GM19238 (cell line): Measurements from ENCODE around the gene BMP10.

ENCODE experiments used
- DNase-seq: peaks from one replicate; pipeline ENCODE4 v3.0.0; 2011; ENCODE audit warnings: low spot score; ENCODE audit not compliant: insufficient read length

Gene BMP10

GRCh38 chr2:68822207-68822872, 48.9 kb downstream of the BMP10 start:
- no peak for DNase-seq

- no peak for DNase-seq
Observed at GRCh38 chr2:68819556-68819955, 51.6 kb downstream of the BMP10 start.

GRCh38 chr2:68817306-68817705, 53.9 kb downstream of the BMP10 start:
- DNase-seq: no peak
